Endodermal cell (in vitro differentiated cells): ENCODE data around the gene C9orf78. TPM values are rescaled to one million over a fixed set of nuclear protein-coding genes. Genes with fewer than 3 reads are reported as not detected.
A peak's percentile ranks its signal among the peaks of the same experiment; 100 is the strongest.

Experiments used
- DNase-seq: peaks from one replicate; pipeline ENCODE4 v3.0.0-alpha.2; 2017
- H3K27ac ChIP-seq: 2 replicates; pipeline ENCODE4 v1.5.1; 2013; ENCODE audit warnings: mild to moderate bottlenecking, low read depth, low read length, moderate library complexity
- H3K27me3 ChIP-seq: 2 replicates; pipeline ENCODE4 v1.6.1; 2013; ENCODE audit warnings: mild to moderate bottlenecking, low read length, moderate library complexity; ENCODE audit not compliant: insufficient read depth, control insufficient read depth, poor library complexity, severe bottlenecking
- H3K36me3 ChIP-seq: 2 replicates; pipeline ENCODE4 v1.7.0; 2013; ENCODE audit warnings: mild to moderate bottlenecking, low read length, moderate library complexity; ENCODE audit not compliant: control insufficient read depth, insufficient read depth
- H3K4me1 ChIP-seq: one replicate; pipeline ENCODE4 v1.7.0; 2013; ENCODE audit warnings: low read length; ENCODE audit not compliant: control insufficient read depth, insufficient read depth
- H3K4me3 ChIP-seq: 2 replicates; pipeline ENCODE4 v1.5.1; 2013; ENCODE audit warnings: mild to moderate bottlenecking, low read length, moderate library complexity
- H3K9ac ChIP-seq: 2 replicates; pipeline ENCODE4 v1.6.1; 2013; ENCODE audit warnings: mild to moderate bottlenecking, low read length, moderate library complexity; ENCODE audit not compliant: poor library complexity, severe bottlenecking; ENCODE audit errors: extremely low read depth
- H3K9me3 ChIP-seq: 2 replicates; pipeline ENCODE4 v1.6.1; 2013; ENCODE audit warnings: mild to moderate bottlenecking, low read length, moderate library complexity; ENCODE audit not compliant: control insufficient read depth
- H3K27ac Mint-ChIP-seq: 2 replicates; pipeline ENCODE4 v1.8.0; 2020; ENCODE audit warnings: mixed read lengths
- H3K27me3 Mint-ChIP-seq: 2 replicates; pipeline ENCODE4 v1.8.0; 2021; ENCODE audit warnings: mild to moderate bottlenecking, mixed read lengths; ENCODE audit not compliant: insufficient read depth
- H3K36me3 Mint-ChIP-seq: 2 replicates; pipeline ENCODE4 v1.8.0; 2020; ENCODE audit warnings: low read depth, mixed read lengths
- H3K4me1 Mint-ChIP-seq: 2 replicates; pipeline ENCODE4 v1.8.0; 2020; ENCODE audit warnings: mixed read lengths
- H3K4me3 Mint-ChIP-seq: 2 replicates; pipeline ENCODE4 v1.8.0; 2020; ENCODE audit warnings: mild to moderate bottlenecking, moderate library complexity, mixed read lengths
- H3K9me3 Mint-ChIP-seq: 2 replicates; pipeline ENCODE4 v1.8.0; 2020; ENCODE audit warnings: mild to moderate bottlenecking, mixed read lengths
- CTCF ChIP-seq: fragments of 200-600 bp; sonication (generic); conservative IDR thresholded peaks from 2 replicates; pipeline ENCODE4 v1.5.0; 2021; ENCODE audit warnings: antibody characterized with exemption, mild to moderate bottlenecking
- WGBS, 2 experiments: methylation state at CpG; one replicate each; pipeline versions ENCODE4 v1.1.5 to v1.1.7; 2013; ENCODE audit warnings: missing lambda C conversion rate in 2 of 2, mixed read lengths in 1 of 2; ENCODE audit not compliant: insufficient coverage in 1 of 2, insufficient read length in 1 of 2; 5-methylcytosine and 5-hydroxymethylcytosine counted together
- long read RNA-seq, 4 experiments: library from polyadenylated mRNA in 2 of 4; library from RNA in 1 of 4; library from capped mRNA in 1 of 4; stranded (forward) in 3 of 4; unstranded in 1 of 4; transcript quantifications; one replicate each; pipeline ENCODE4 v2.0.0, GENCODE V29; 2020 to 2021; ENCODE audit warnings: inconsistent platforms in 1 of 4
- polyA plus RNA-seq, 2 experiments: library from polyadenylated mRNA; stranded (reverse); fragments of 50-300 nt; gene quantifications; one replicate each; pipeline ENCODE4 v1.2.3, GENCODE V29; 2013
- total RNA-seq, 2 donors: library from RNA; stranded (reverse); fragmentation: NEBNext Ultra II Directional in 1 of 2; extraction: Animal tissue kit (Norgen Biotek cat#: 25700) in 1 of 2; gene quantifications; 2 replicates in 1 of 2; 3 replicates in 1 of 2; pipeline ENCODE4 v1.2.1, GENCODE V29; 2021

The C9orf78 gene
- 10 to 100 TPM; 29.9 to 34.1 TPM for total RNA-seq
- polyA plus RNA-seq (2013, experiment 1 of 2) = 42.8 TPM
- polyA plus RNA-seq (2013, experiment 2 of 2) = 38.7 TPM
- long read RNA-seq, experiment 1, transcript C9orf78-201 (9 exons, 1,795 nt) = major isoform, 8 of 20 reads
- long read RNA-seq, experiment 1, partial matches to known transcripts = 5 of 20 reads
- long read RNA-seq, experiment 1, other reads (novel, unspliced or antisense) = 7 of 20 reads
- long read RNA-seq, experiment 2, transcript C9orf78-201 (9 exons, 1,795 nt) = major isoform, 87 of 95 reads
- long read RNA-seq, experiment 2, partial matches to known transcripts = 0 of 95 reads
- long read RNA-seq, experiment 2, other reads (novel, unspliced or antisense) = 8 of 95 reads
- long read RNA-seq, experiment 3, transcript C9orf78-201 (9 exons, 1,795 nt) = major isoform, 168 of 187 reads
- long read RNA-seq, experiment 3, partial matches to known transcripts = 9 of 187 reads
- long read RNA-seq, experiment 3, other reads (novel, unspliced or antisense) = 10 of 187 reads
- long read RNA-seq, experiment 4, transcript C9orf78-201 (9 exons, 1,795 nt) = major isoform, 107 of 148 reads
- long read RNA-seq, experiment 4, partial matches to known transcripts = 23 of 148 reads
- long read RNA-seq, experiment 4, other reads (novel, unspliced or antisense) = 18 of 148 reads

DNA sequence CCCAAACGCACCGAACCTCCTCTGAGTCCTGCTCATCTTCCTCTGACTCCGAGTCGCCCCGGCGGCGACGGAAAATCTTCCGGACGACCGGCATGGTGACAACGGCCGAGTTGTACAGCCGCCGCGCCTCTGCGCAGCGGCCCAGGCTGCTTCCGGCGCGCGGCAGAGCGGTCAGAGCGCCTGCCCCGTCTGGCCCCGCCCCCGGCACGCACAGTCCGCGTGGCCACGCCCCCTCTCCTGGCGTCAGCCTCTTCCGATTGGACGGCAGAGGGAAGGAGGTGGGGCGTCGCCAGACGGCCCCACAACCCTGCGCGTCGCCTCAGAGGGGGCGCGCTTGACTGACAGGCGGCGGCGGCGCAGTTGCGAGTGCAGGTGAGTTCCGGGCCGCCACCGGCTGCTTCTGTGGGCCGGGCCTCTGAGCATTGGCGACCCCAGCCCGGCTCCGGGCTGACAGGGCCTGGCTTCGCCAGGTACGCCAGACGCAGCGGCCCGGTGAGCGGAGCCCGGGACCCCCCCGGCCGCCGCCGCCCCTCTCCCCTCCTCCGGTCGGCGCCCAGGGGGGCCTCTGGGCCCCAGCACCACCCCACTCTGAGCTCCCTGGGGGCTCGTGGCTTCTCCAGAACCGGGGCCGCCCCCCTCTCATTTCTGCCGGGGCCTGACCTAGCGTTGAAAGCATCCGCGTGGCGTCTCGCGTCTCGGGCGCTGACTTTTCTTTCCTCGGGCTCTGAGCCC, at the start of gene C9orf78, which contains the start of gene USP20:
Gene C9orf78 (minus strand): TSS at position 148 of the 732 bp plus-strand sequence. CDS start 54 bp downstream, at position 94.
Gene USP20 (plus strand): TSS at position 331 of the 732 bp plus-strand sequence. CDS start 17,098 bp downstream, outside the sequence.
- Histone ChIP-seq H3K4me3 (peak within 1 kb of the TSS; percentile 92), H3K27me3 (no peaks in the 10 kb centered on the region), H3K36me3 (peaks cover 34% of the 10 kb centered on the region), H3K9ac (peak within 1 kb of the TSS; percentile 75), H3K27ac (no peak within 1 kb of the TSS), H3K9me3 (no peaks in the 10 kb centered on the region), H3K4me1 (no peaks in the 10 kb centered on the region)
- Mint-ChIP-seq H3K27ac (peak within 1 kb of the TSS; percentile 97), H3K4me1 (peaks cover 20% of the 10 kb centered on the region), H3K36me3 (peaks cover 25% of the 10 kb centered on the region), H3K4me3 (peak within 1 kb of the TSS; percentile 92), H3K27me3 (peaks cover 1% of the 10 kb centered on the region), H3K9me3 (no peaks in the 10 kb centered on the region)
- 0% methylated on average over 33 to 81 of the region's 81 CpGs for WGBS, 2 experiments
- TF ChIP-seq CTCF = no peak
- DNase-seq = peak; percentile 98

- Mint-ChIP-seq H3K4me1 (peaks cover 21% of the 10 kb centered on the region), H3K27ac (peak overlapping the region; percentile 93), H3K27me3 (no peaks in the 10 kb centered on the region), H3K4me3 (peak overlapping the region; percentile 48), H3K36me3 (peaks cover 25% of the 10 kb centered on the region), H3K9me3 (no peaks in the 10 kb centered on the region)
- no peak overlapping the region for H3K27ac ChIP-seq
- peak; percentile 8 for TF ChIP-seq CTCF
- H3K36me3 ChIP-seq = peaks cover 10% of the 10 kb centered on the region
- peak overlapping the region; percentile 56 for H3K4me3 ChIP-seq
- no peaks in the 10 kb centered on the region for H3K9me3 ChIP-seq
- DNase-seq = peak; percentile 97
- peaks cover 15% of the 10 kb centered on the region for H3K4me1 ChIP-seq
- WGBS, 2 experiments = 17 to 25% methylated on average over 6 to 24 of the region's 24 CpGs
- no peak overlapping the region for H3K9ac ChIP-seq
- no peaks in the 10 kb centered on the region for H3K27me3 ChIP-seq
These were observed 49.3 kb upstream of the C9orf78 start for GRCh38 chr9:129884220-129885017.
